ENCODE results near the gene CDKL5.

Gene CDKL5

GRCh38 chrX:18702362-18703195, 277.2 kb downstream of the CDKL5 start:
- no peak for DNase-seq
